Loucy (cell line): ENCODE results near the gene TRPM3.

Experiments used
- H2AFZ ChIP-seq: fragments of 200-600 bp; sonication (generic); 2 replicates; pipeline ENCODE4 v1.6.0; 2016; ENCODE audit warnings: antibody characterized with exemption, mild to moderate bottlenecking, low read length, moderate library complexity
- H3F3A ChIP-seq: fragments of 200-600 bp; 2 replicates; pipeline ENCODE4 v1.6.0; 2016; ENCODE audit warnings: antibody characterized with exemption, low read depth, mild to moderate bottlenecking
- H3K27me3 ChIP-seq: fragments of 200-600 bp; sonication (generic); 2 replicates; pipeline ENCODE4 v1.6.1; 2014; ENCODE audit warnings: low read length, mild to moderate bottlenecking; ENCODE audit not compliant: insufficient read depth, poor library complexity, severe bottlenecking
- H3K36me3 ChIP-seq: fragments of 200-600 bp; sonication (generic); 2 replicates; pipeline ENCODE4 v1.6.1; 2016; ENCODE audit warnings: low read length; ENCODE audit not compliant: insufficient read depth
- H3K4me1 ChIP-seq: fragments of 200-600 bp; sonication (generic); 2 replicates; pipeline ENCODE4 v1.5.1; 2014; ENCODE audit warnings: low read length, mild to moderate bottlenecking; ENCODE audit not compliant: insufficient read depth, poor library complexity, severe bottlenecking
- H3K4me2 ChIP-seq: fragments of 200-600 bp; sonication (generic); 2 replicates; pipeline ENCODE4 v1.6.0; 2014; ENCODE audit warnings: antibody characterized with exemption, low read length, low read depth, mild to moderate bottlenecking; ENCODE audit not compliant: poor library complexity, severe bottlenecking
- H3K4me3 ChIP-seq: fragments of 200-600 bp; sonication (generic); 2 replicates; pipeline ENCODE4 v1.5.1; 2014; ENCODE audit warnings: low read length, mild to moderate bottlenecking, mixed read lengths; ENCODE audit not compliant: poor library complexity, severe bottlenecking
- H3K79me2 ChIP-seq: fragments of 200-600 bp; sonication (generic); 2 replicates; pipeline ENCODE4 v1.6.1; 2014; ENCODE audit warnings: low read length; ENCODE audit not compliant: insufficient read depth
- H3K9ac ChIP-seq: fragments of 200-600 bp; sonication (generic); 2 replicates; pipeline ENCODE4 v1.6.0; 2014; ENCODE audit warnings: mild to moderate bottlenecking, low read depth, low read length, moderate library complexity; ENCODE audit not compliant: poor library complexity, severe bottlenecking
- H3K9me2 ChIP-seq: fragments of 200-600 bp; sonication (generic); replicated peaks from 2 replicates; pipeline ENCODE4 v1.6.1; 2016; ENCODE audit warnings: low read depth, low read length, mixed read lengths
- H3K9me3 ChIP-seq: fragments of 200-600 bp; sonication (generic); 2 replicates; pipeline ENCODE4 v1.6.1; 2014; ENCODE audit warnings: mild to moderate bottlenecking, antibody characterized with exemption, low read length, low read depth; ENCODE audit not compliant: insufficient read depth
- H4K20me1 ChIP-seq: fragments of 200-600 bp; sonication (generic); 2 replicates; pipeline ENCODE4 v1.6.0; 2014; ENCODE audit warnings: antibody characterized with exemption, low read length, mild to moderate bottlenecking; ENCODE audit not compliant: insufficient read depth, poor library complexity, severe bottlenecking
- CTCF ChIP-seq: fragments of 200-600 bp; sonication (generic); conservative IDR thresholded peaks from 2 replicates; pipeline ENCODE4 v1.5.1; 2014; ENCODE audit warnings: mild to moderate bottlenecking, antibody characterized with exemption, low read length
- EZH2phosphoT487 ChIP-seq: fragments of 200-600 bp; IDR thresholded peaks from 2 replicates; pipeline ENCODE4 v1.6.1; 2018; ENCODE audit warnings: antibody characterized with exemption, mild to moderate bottlenecking, moderate library complexity, borderline replicate concordance

Gene TRPM3

GRCh38 chr9:70672161-70672649, 449.2 kb downstream of the TRPM3 start:
- Histone ChIP-seq H3K9me3 (no peaks in the 10 kb centered on the region), H3K4me3 (no peak overlapping the region), H3K4me1 (no peaks in the 10 kb centered on the region), H3K27me3 (no peaks in the 10 kb centered on the region), H2AFZ (no peak overlapping the region), H4K20me1 (no peaks in the 10 kb centered on the region), H3K9ac (no peak overlapping the region), H3K79me2 (no peaks in the 10 kb centered on the region), H3K4me2 (no peak overlapping the region), H3F3A (no peaks in the 10 kb centered on the region), H3K36me3 (no peaks in the 10 kb centered on the region), H3K9me2 (no peaks in the 10 kb centered on the region)
- TF ChIP-seq CTCF (no peak), EZH2phosphoT487 (no peak)

GRCh38 chr9:70668751-70669150, 452.7 kb downstream of the TRPM3 start:
- no peaks in the 10 kb centered on the region for H3K79me2 ChIP-seq
- no peak overlapping the region for H3K9ac ChIP-seq
- no peaks in the 10 kb centered on the region for H3K9me2 ChIP-seq
- no peak overlapping the region for H3K4me3 ChIP-seq
- H2AFZ ChIP-seq: no peak overlapping the region
- no peaks in the 10 kb centered on the region for H3K4me1 ChIP-seq
- H3K9me3 ChIP-seq: no peaks in the 10 kb centered on the region
- no peaks in the 10 kb centered on the region for H3K36me3 ChIP-seq
- H3K27me3 ChIP-seq: no peaks in the 10 kb centered on the region
- H3F3A ChIP-seq: no peaks in the 10 kb centered on the region
- no peaks in the 10 kb centered on the region for H4K20me1 ChIP-seq
- H3K4me2 ChIP-seq: no peak overlapping the region
- TF ChIP-seq EZH2phosphoT487 (no peak), CTCF (no peak)

- H3K9me3 ChIP-seq: peaks cover 5% of the 10 kb centered on the region; the same call in 1 of the 2 replicates
- H3K4me3 ChIP-seq: no peak overlapping the region
- no peaks in the 10 kb centered on the region for H3K9me2 ChIP-seq
- H3K79me2 ChIP-seq: no peaks in the 10 kb centered on the region
- no peaks in the 10 kb centered on the region for H3F3A ChIP-seq
- H4K20me1 ChIP-seq: no peaks in the 10 kb centered on the region
- no peak overlapping the region for H2AFZ ChIP-seq
- no peaks in the 10 kb centered on the region for H3K27me3 ChIP-seq
- H3K9ac ChIP-seq: no peak overlapping the region
- TF ChIP-seq CTCF (no peak), EZH2phosphoT487 (no peak)
- no peaks in the 10 kb centered on the region for H3K36me3 ChIP-seq
- no peak overlapping the region for H3K4me2 ChIP-seq
- no peaks in the 10 kb centered on the region for H3K4me1 ChIP-seq
Observed at GRCh38 chr9:70658765-70659164, 462.7 kb downstream of the TRPM3 start.
